MM.1S (cell line): ENCODE measurements around the gene S100A4.
"Not testable (repeated sequence)": the region's sequence is repeated elsewhere in the genome, so short reads cannot be mapped to it uniquely, and the experiment has no call there.

Experiments used
- CTCF ChIP-seq: fragments of 300-600 bp; sonication (generic); IDR thresholded peaks from 2 replicates; pipeline ENCODE4 v1.5.1; 2016; ENCODE audit warnings: antibody characterized with exemption, low read length, mixed read lengths
- EZH2phosphoT487 ChIP-seq: fragments of 300-600 bp; sonication (generic); IDR thresholded peaks from 2 replicates; pipeline ENCODE4 v1.6.1; 2018; ENCODE audit warnings: antibody characterized with exemption, low read length

GRCh38 chr1:153582836-153583235 is 37.2 kb upstream of the S100A4 start:
- not testable (repeated sequence) for TF ChIP-seq CTCF, EZH2phosphoT487
